ENCODE data around the gene NUAK1. TPM values are rescaled to one million over a fixed set of nuclear protein-coding genes. Genes with fewer than 3 reads are reported as not detected.

Gene NUAK1
- total RNA-seq, 1 experiment from 2014 or later: 7.9 TPM

- no peaks in the 10 kb centered on the region for H3K36me3 ChIP-seq (ENCODE audit: low read depth)
- CTCF ChIA-PET: interaction anchor here (0.6 kb wide), 1 partner anchor 1901 kb away, joined by 4 read pairs; no protein-coding TSS in a partner anchor
Measured at GRCh38 chr12:106146987-106147386, 8.2 kb upstream of the NUAK1 start.

GRCh38 chr12:106145539-106146447, 7.0 kb upstream of the NUAK1 start:
- Histone ChIP-seq H2AFZ (no peak overlapping the region), H3F3A (ENCODE audit: insufficient read depth, low read depth) (peaks cover 7% of the 10 kb centered on the region), H4K20me1 (ENCODE audit: insufficient read depth) (no peaks in the 10 kb centered on the region), H3K9me3 (ENCODE audit: insufficient read depth, low read depth) (no peaks in the 10 kb centered on the region), H3K27me3 (ENCODE audit: insufficient read depth, low read depth) (no peaks in the 10 kb centered on the region), H3K9me2 (ENCODE audit: insufficient read depth) (no peaks in the 10 kb centered on the region), H3K36me3 (ENCODE audit: low read depth) (no peaks in the 10 kb centered on the region), H3K27ac (no peak overlapping the region), H3K4me2 (no peak overlapping the region), H3K4me1 (replicated peaks; ENCODE audit: insufficient read depth) (peaks cover 16% of the 10 kb centered on the region), H3K4me3 (no peak overlapping the region), H3K79me2 (ENCODE audit: low read depth) (peaks cover 17% of the 10 kb centered on the region)
- ChIA-PET CTCF (no interaction called here), POLR2A (ENCODE audit: unreplicated experiment) (no interaction called here)
- BruUV-seq (replicated peaks): no TSS peak
- no peak for DNase-seq
- intact Hi-C loops (cut with micrococcal nuclease; ENCODE audit: unreplicated experiment): no loop called here
- TF ChIP-seq CTCF (conservative IDR thresholded peaks at IDR 0.05): no peak

More at GRCh38 chr12:106146987-106147386, 8.2 kb upstream of the NUAK1 start:
- Histone ChIP-seq H3K9me2 (ENCODE audit: insufficient read depth) (no peaks in the 10 kb centered on the region), H3K27me3 (ENCODE audit: insufficient read depth, low read depth) (no peaks in the 10 kb centered on the region), H3K4me2 (no peak overlapping the region), H3K9me3 (ENCODE audit: insufficient read depth, low read depth) (no peaks in the 10 kb centered on the region), H3K4me3 (no peak overlapping the region), H3K4me1 (replicated peaks; ENCODE audit: insufficient read depth) (0 out of 2 replicates have a peak, but pooled peaks cover 7% of the 10 kb centered on the region), H2AFZ (no peak overlapping the region), H3F3A (ENCODE audit: insufficient read depth, low read depth) (peaks cover 7% of the 10 kb centered on the region), H3K27ac (no peak overlapping the region), H3K79me2 (ENCODE audit: low read depth) (peaks cover 8% of the 10 kb centered on the region; the same call in 1 of the 2 replicates), H4K20me1 (ENCODE audit: insufficient read depth) (no peaks in the 10 kb centered on the region)
- intact Hi-C loops (cut with micrococcal nuclease; ENCODE audit: unreplicated experiment): no loop called here
- TF ChIP-seq EZH2 (IDR thresholded peaks at IDR 0.05; ENCODE audit: low read depth): no peak
- no peak for TF ChIP-seq CTCF (conservative IDR thresholded peaks at IDR 0.05)
- DNase-seq: no peak
- BruUV-seq (replicated peaks): no TSS peak
- POLR2A ChIA-PET (ENCODE audit: unreplicated experiment): no interaction called here

- no peaks in the 10 kb centered on the region for H4K20me1 ChIP-seq (ENCODE audit: insufficient read depth)
- no peaks in the 10 kb centered on the region for H3K27me3 ChIP-seq (ENCODE audit: insufficient read depth, low read depth)
- H3K36me3 ChIP-seq (ENCODE audit: low read depth): no peaks in the 10 kb centered on the region
- H3K4me2 ChIP-seq: no peak overlapping the region
- H3F3A ChIP-seq (ENCODE audit: insufficient read depth, low read depth): peaks cover 7% of the 10 kb centered on the region
- no peaks in the 10 kb centered on the region for H3K9me3 ChIP-seq (ENCODE audit: insufficient read depth, low read depth)
- H3K4me1 ChIP-seq (replicated peaks; ENCODE audit: insufficient read depth): peaks cover 22% of the 10 kb centered on the region
- no peak for DNase-seq
- BruUV-seq (replicated peaks): no TSS peak
- no peak for TF ChIP-seq CTCF (conservative IDR thresholded peaks at IDR 0.05)
- no peak overlapping the region for H2AFZ ChIP-seq
- H3K79me2 ChIP-seq (ENCODE audit: low read depth): peaks cover 27% of the 10 kb centered on the region
- POLR2A ChIA-PET (ENCODE audit: unreplicated experiment): interaction anchor here (0.6 kb wide), 1 partner anchor 812 kb away, joined by 4 read pairs; no protein-coding TSS in a partner anchor
- H3K27ac ChIP-seq: no peak overlapping the region
- intact Hi-C loops (cut with micrococcal nuclease; ENCODE audit: unreplicated experiment): no loop called here
- no peak overlapping the region for H3K4me3 ChIP-seq
- no peaks in the 10 kb centered on the region for H3K9me2 ChIP-seq (ENCODE audit: insufficient read depth)
- CTCF ChIA-PET: no interaction called here
Measured at GRCh38 chr12:106144847-106145246, 6.1 kb upstream of the NUAK1 start.
